Measurements from ENCODE around the gene IFT22. TPM values are rescaled to one million over a fixed set of nuclear protein-coding genes. Genes with fewer than 3 reads are reported as not detected.

IFT22 gene
- polyA plus RNA-seq (2011; rRNA removed) (58.4 and 66.5 TPM in 2 replicates), polyA plus RNA-seq (2017; fragmentation: RNase III; extraction: RNeasy Plus Mini Kit Qiagen cat#74134 plus additional on column Dnase treatment) (49.9 to 51.4 TPM (median 50.5 TPM) in 3 replicates), polyA minus RNA-seq (2011; rRNA and poly(A)+ RNA removed) (38.8 and 41.5 TPM in 2 replicates)
- 47.7 and 52.5 TPM in 2 replicates for polyA plus RNA-seq (2012; cell fraction: cytosol; rRNA removed)
- polyA plus RNA-seq (2012; cell fraction: nucleus; rRNA removed) = 13.8 and 20.3 TPM in 2 replicates

DNA sequence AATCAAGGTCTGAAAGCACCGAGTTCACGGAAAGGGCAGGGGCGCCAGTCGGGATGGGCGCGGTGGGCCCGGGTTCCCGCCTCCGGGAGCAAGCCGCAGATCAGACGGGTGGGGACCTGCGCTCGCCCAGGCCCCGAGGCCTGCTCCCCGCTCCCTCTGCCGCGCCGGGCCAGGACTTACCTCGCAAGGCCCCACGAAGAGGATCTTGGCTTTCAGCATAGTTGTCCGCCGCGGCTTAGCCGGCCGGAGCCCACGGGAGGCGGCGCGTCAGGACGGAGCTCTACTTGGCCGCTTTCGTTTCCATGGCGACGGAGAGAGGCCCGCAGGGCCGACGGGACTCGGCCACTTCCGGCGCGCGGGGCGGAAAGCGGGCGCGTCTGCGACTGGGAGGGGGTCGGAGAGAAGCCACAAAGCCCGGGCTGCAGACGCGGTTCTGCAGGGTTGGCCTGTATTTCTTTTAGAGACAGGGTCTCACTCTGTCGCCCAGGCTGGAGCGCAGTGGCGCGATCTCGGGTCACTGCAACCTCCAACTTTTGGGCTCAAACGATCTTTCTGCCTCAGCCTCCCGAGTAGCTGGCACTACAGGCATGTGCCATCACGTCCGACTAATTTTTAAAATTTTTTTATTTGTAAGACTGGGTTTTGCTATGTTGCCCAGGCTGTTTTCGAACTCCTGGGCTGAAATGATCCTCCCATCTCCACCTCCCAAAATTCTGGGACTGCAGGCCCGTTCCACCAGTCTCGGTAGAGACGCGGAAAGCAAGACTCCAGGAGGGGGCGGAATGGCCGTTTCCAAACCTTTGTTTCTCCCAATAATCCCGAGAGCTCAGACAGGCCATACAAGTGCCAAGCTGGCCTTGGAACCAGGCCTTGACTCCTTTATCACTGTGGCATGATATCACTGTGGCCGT lies at the start of gene IFT22:
IFT22 (minus strand) TSS at position 322 of the 911 bp plus-strand sequence; CDS start at position 219, 103 bp downstream.
- ATAC-seq = peak; percentile 98 to 99
- no peak for FAIRE-seq
- peaks cover 6% of the 10 kb centered on the region; the same call in 1 of the 3 replicates for H3K4me1 ChIP-seq
- H3K4me2 ChIP-seq = peak within 1 kb of the TSS; percentile 85
- CTCF ChIA-PET = interaction anchor here (0.6 to 2.3 kb wide), 36 partner anchors 9 to 947 kb away, joined by 3 to 18 read pairs (median 5); partner anchors contain the start of gene COL26A1
- 2% methylated on average over 46 of the region's 69 CpGs for WGBS (ENCODE audit: missing lambda C conversion rate)
- peak within 1 kb of the TSS; percentile 77 for H3K4me3 ChIP-seq
- DNase-seq (ENCODE audit: low read depth in 1 of 2, low spot score in 1 of 2) = peak; percentile 86 to 88
- POLR2A ChIA-PET = interaction anchor here (0.6 to 1.8 kb wide), 24 partner anchors 9 to 801 kb away, joined by 3 to 23 read pairs (median 4); partner anchors contain the start of gene COL26A1
- peak within 1 kb of the TSS; percentile 94 to 95 for H3K27ac ChIP-seq
- no peaks in the 10 kb centered on the region for H3K9me3 ChIP-seq
- no peak for TF ChIP-seq EHF (CRISPR knock-in tag; IDR thresholded peaks at IDR 0.05)
- no peak for TF ChIP-seq CEBPB (IDR thresholded peaks at IDR 0.05)
- no peak for TF ChIP-seq GATA3 (IDR thresholded peaks at IDR 0.05; ENCODE audit: borderline replicate concordance)
- no peak for TF ChIP-seq RNF2 (IDR thresholded peaks at IDR 0.05; ENCODE audit: borderline replicate concordance, low read depth)
- TF ChIP-seq, protein P1, sequence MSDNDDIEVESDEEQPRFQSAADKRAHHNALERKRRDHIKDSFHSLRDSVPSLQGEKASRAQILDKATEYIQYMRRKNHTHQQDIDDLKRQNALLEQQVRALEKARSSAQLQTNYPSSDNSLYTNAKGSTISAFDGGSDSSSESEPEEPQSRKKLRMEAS (IDR thresholded peaks at IDR 0.05) = peak; percentile 66; the same call in 1 of the 2 replicates
- no peak for TF ChIP-seq EP300 (IDR thresholded peaks at IDR 0.05)
- TF ChIP-seq POLR2AphosphoS2 (conservative IDR thresholded peaks at IDR 0.05; ENCODE audit: low read length) = no peak
- TF ChIP-seq JUN (IDR thresholded peaks at IDR 0.05) = peak; percentile 59 to 81; a peak in 3 of 5 replicates
- TF ChIP-seq JUNB (IDR thresholded peaks at IDR 0.05) = no peak
- no peak for TF ChIP-seq SREBF2 (IDR thresholded peaks at IDR 0.05)
- TF ChIP-seq CHD2 (IDR thresholded peaks at IDR 0.05; ENCODE audit: low read length, partially characterized antibody) = no peak
- TF ChIP-seq HOXA7 (CRISPR knock-in tag; IDR thresholded peaks at IDR 0.05) = no peak
- TF ChIP-seq, protein P2, sequence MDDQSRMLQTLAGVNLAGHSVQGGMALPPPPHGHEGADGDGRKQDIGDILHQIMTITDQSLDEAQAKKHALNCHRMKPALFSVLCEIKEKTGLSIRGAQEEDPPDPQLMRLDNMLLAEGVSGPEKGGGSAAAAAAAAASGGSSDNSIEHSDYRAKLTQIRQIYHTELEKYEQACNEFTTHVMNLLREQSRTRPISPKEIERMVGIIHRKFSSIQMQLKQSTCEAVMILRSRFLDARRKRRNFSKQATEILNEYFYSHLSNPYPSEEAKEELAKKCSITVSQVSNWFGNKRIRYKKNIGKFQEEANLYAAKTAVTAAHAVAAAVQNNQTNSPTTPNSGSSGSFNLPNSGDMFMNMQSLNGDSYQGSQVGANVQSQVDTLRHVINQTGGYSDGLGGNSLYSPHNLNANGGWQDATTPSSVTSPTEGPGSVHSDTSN (IDR thresholded peaks at IDR 0.05) = 0 out of 2 replicates have a peak, but pooled peaks have one; percentile 35
- TF ChIP-seq, protein P3, sequence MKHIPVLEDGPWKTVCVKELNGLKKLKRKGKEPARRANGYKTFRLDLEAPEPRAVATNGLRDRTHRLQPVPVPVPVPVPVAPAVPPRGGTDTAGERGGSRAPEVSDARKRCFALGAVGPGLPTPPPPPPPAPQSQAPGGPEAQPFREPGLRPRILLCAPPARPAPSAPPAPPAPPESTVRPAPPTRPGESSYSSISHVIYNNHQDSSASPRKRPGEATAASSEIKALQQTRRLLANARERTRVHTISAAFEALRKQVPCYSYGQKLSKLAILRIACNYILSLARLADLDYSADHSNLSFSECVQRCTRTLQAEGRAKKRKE (CRISPR knock-in tag; IDR thresholded peaks at IDR 0.05; ENCODE audit: low read depth) = no peak
- TF ChIP-seq HDAC2 (IDR thresholded peaks at IDR 0.05) = no peak
- TF ChIP-seq ZC3H11A (IDR thresholded peaks at IDR 0.05) = no peak
- 0 out of 2 replicates have a peak, but pooled peaks have one; percentile 36 for TF ChIP-seq KDM5A (IDR thresholded peaks at IDR 0.05)
- TF ChIP-seq, protein P4, sequence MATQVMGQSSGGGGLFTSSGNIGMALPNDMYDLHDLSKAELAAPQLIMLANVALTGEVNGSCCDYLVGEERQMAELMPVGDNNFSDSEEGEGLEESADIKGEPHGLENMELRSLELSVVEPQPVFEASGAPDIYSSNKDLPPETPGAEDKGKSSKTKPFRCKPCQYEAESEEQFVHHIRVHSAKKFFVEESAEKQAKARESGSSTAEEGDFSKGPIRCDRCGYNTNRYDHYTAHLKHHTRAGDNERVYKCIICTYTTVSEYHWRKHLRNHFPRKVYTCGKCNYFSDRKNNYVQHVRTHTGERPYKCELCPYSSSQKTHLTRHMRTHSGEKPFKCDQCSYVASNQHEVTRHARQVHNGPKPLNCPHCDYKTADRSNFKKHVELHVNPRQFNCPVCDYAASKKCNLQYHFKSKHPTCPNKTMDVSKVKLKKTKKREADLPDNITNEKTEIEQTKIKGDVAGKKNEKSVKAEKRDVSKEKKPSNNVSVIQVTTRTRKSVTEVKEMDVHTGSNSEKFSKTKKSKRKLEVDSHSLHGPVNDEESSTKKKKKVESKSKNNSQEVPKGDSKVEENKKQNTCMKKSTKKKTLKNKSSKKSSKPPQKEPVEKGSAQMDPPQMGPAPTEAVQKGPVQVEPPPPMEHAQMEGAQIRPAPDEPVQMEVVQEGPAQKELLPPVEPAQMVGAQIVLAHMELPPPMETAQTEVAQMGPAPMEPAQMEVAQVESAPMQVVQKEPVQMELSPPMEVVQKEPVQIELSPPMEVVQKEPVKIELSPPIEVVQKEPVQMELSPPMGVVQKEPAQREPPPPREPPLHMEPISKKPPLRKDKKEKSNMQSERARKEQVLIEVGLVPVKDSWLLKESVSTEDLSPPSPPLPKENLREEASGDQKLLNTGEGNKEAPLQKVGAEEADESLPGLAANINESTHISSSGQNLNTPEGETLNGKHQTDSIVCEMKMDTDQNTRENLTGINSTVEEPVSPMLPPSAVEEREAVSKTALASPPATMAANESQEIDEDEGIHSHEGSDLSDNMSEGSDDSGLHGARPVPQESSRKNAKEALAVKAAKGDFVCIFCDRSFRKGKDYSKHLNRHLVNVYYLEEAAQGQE (IDR thresholded peaks at IDR 0.05) = no peak
- no peak for TF ChIP-seq ESRRA (IDR thresholded peaks at IDR 0.05; ENCODE audit: borderline replicate concordance, low read length)
- TF ChIP-seq MAZ (IDR thresholded peaks at IDR 0.05; ENCODE audit: borderline replicate concordance, low read depth, low read length) = no peak
- TF ChIP-seq, protein P5, sequence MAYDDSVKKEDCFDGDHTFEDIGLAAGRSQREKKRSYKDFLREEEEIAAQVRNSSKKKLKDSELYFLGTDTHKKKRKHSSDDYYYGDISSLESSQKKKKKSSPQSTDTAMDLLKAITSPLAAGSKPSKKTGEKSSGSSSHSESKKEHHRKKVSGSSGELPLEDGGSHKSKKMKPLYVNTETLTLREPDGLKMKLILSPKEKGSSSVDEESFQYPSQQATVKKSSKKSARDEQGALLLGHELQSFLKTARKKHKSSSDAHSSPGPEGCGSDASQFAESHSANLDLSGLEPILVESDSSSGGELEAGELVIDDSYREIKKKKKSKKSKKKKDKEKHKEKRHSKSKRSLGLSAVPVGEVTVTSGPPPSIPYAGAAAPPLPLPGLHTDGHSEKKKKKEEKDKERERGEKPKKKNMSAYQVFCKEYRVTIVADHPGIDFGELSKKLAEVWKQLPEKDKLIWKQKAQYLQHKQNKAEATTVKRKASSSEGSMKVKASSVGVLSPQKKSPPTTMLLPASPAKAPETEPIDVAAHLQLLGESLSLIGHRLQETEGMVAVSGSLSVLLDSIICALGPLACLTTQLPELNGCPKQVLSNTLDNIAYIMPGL (CRISPR knock-in tag; IDR thresholded peaks at IDR 0.05; ENCODE audit: borderline replicate concordance) = no peak
- TF ChIP-seq HEYL (CRISPR knock-in tag; IDR thresholded peaks at IDR 0.05) = no peak
- peak; percentile 63 for TF ChIP-seq POLR2A (IDR thresholded peaks at IDR 0.05; ENCODE audit: low read length)
- TF ChIP-seq, protein P6, sequence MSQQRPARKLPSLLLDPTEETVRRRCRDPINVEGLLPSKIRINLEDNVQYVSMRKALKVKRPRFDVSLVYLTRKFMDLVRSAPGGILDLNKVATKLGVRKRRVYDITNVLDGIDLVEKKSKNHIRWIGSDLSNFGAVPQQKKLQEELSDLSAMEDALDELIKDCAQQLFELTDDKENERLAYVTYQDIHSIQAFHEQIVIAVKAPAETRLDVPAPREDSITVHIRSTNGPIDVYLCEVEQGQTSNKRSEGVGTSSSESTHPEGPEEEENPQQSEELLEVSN (IDR thresholded peaks at IDR 0.05; ENCODE audit: borderline replicate concordance, low read depth) = peak; percentile 38; the same call in 1 of the 2 replicates
- TF ChIP-seq FOXS1 (CRISPR knock-in tag; IDR thresholded peaks at IDR 0.05) = no peak
- TF ChIP-seq, protein P7, sequence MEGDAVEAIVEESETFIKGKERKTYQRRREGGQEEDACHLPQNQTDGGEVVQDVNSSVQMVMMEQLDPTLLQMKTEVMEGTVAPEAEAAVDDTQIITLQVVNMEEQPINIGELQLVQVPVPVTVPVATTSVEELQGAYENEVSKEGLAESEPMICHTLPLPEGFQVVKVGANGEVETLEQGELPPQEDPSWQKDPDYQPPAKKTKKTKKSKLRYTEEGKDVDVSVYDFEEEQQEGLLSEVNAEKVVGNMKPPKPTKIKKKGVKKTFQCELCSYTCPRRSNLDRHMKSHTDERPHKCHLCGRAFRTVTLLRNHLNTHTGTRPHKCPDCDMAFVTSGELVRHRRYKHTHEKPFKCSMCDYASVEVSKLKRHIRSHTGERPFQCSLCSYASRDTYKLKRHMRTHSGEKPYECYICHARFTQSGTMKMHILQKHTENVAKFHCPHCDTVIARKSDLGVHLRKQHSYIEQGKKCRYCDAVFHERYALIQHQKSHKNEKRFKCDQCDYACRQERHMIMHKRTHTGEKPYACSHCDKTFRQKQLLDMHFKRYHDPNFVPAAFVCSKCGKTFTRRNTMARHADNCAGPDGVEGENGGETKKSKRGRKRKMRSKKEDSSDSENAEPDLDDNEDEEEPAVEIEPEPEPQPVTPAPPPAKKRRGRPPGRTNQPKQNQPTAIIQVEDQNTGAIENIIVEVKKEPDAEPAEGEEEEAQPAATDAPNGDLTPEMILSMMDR (IDR thresholded peaks at IDR 0.05) = peak; percentile 65
- TF ChIP-seq NR3C1 (IDR thresholded peaks at IDR 0.05) = no peak
- TF ChIP-seq HOXB5 (CRISPR knock-in tag; IDR thresholded peaks at IDR 0.05) = no peak
- TF ChIP-seq RFX5 (IDR thresholded peaks at IDR 0.05) = no peak

All from A549 (cell line).